Measurements from ENCODE around the gene CLASP1. TPM values are rescaled to one million over a fixed set of nuclear protein-coding genes. Genes with fewer than 3 reads are reported as not detected.

CLASP1 gene
- total RNA-seq, 2 donors from 2014 or later = 86.7 to 138 TPM

DNA sequence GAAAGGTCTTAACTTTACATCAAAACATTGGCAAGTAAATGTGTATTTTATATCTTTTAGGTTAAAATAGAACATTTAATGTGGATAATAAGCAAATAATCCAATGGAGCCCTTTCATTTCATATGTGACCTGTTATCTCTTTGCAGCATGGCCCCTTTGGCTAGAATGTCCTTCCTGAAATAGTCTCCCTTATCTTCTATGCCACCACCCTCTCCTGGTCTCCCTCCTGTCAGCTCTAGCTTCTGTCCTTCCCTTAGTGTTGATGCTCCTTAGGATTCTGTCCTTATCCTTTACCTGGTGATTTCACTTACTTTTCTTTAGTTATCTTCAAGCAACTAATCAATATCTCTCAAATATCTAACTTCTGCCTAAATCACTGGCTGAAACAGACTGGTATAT, 277.2 kb downstream of the CLASP1 start:
- H3K36me3 Mint-ChIP-seq (ENCODE audit: low read depth) = peaks cover 98% of the 10 kb centered on the region
- H3K4me3 Mint-ChIP-seq = no peak overlapping the region
- ATAC-seq (replicated peaks) = no peak

DNA sequence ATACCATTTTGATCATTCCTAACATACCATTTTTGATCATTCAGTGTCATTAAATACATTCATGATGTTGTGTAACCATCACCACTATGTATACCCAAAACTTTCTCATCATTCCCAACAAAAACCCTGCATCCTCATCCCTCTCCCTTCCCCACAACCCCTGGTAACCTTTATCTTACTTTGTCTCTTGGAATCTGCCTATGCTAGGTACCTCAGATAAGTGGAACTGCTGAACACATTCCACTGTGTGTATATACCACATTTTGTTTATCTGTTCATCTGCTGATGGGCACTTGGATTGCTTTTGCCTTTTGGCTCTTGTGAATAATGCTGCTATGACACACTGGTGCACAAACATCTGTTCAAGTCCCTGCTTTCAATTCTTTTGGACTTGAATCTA, 280.4 kb downstream of the CLASP1 start:
- ATAC-seq (replicated peaks) = no peak
- H3K27me3 Mint-ChIP-seq = no peaks in the 10 kb centered on the region
- no peaks in the 10 kb centered on the region for H3K9me3 Mint-ChIP-seq
- peaks cover 13% of the 10 kb centered on the region for H3K4me1 Mint-ChIP-seq
- H3K36me3 Mint-ChIP-seq (ENCODE audit: low read depth) = peaks cover 98% of the 10 kb centered on the region
- H3K27ac Mint-ChIP-seq = peak overlapping the region; percentile 53
- no peak overlapping the region for H3K4me3 Mint-ChIP-seq

More for the DNA sequence above, 277.2 kb downstream of the CLASP1 start:
- Mint-ChIP-seq H3K27me3 (no peaks in the 10 kb centered on the region), H3K4me1 (peaks cover 7% of the 10 kb centered on the region), H3K27ac (peak overlapping the region; percentile 40), H3K9me3 (no peaks in the 10 kb centered on the region)

DNA sequence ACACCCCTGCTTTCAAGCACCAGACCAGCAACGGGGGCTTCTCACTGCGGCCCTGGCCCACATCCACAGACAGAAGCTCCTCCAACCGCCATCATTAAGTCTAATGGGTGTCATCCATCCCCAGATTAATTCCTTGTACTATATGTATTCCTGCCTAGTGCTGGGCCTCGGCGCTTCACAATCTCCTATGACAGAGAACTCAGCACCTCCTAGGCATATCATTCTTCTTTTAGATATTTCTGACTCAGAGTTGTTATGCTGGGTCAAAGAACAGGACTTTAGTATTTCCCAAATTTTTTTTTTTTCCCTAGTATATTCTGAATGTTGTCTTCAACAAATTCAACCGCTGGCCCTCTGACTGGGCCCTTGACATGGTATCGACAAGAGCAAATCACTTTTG, 281.1 kb downstream of the CLASP1 start:
- Mint-ChIP-seq H3K4me1 (peaks cover 13% of the 10 kb centered on the region), H3K27ac (peak overlapping the region; percentile 53), H3K4me3 (no peak overlapping the region), H3K9me3 (no peaks in the 10 kb centered on the region), H3K36me3 (ENCODE audit: low read depth) (peaks cover 98% of the 10 kb centered on the region), H3K27me3 (no peaks in the 10 kb centered on the region)
- ATAC-seq (replicated peaks) = no peak

DNA sequence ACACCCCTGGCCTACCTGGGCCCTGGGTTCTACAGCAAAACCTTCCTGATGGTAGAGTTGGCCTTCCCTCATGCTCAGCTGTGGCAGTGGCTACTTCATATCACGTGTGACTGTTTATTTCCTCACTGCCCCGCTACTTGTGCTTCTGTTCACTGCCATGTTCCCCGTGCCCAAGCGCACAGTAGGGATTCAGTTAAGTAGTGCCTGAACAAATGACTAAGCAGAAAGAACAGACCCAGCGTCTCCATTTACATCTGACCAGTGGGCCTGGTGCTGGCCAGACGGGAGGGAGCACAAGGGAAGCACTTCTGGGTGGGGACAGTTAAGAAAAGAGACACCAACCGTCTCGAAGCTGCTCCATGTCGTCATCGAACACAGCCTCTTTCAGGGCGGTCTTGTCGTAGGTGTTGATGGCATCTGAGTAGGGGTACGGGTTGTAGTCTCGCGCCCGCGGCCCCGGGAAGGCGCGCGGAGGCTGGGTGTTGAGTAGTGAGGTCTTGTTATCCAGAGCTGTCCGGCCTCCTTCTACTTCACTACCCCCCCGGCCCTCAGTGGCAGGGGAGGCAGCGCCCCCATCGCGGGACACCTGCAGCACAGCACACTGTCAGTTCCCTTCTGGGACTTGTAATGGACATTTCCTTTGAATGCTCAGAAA, 281.9 kb downstream of the CLASP1 start:
- Mint-ChIP-seq H3K27me3 (no peaks in the 10 kb centered on the region), H3K4me1 (peaks cover 8% of the 10 kb centered on the region), H3K9me3 (no peaks in the 10 kb centered on the region), H3K36me3 (ENCODE audit: low read depth) (peaks cover 98% of the 10 kb centered on the region), H3K27ac (no peak overlapping the region), H3K4me3 (no peak overlapping the region)
- no peak for ATAC-seq (replicated peaks)

DNA sequence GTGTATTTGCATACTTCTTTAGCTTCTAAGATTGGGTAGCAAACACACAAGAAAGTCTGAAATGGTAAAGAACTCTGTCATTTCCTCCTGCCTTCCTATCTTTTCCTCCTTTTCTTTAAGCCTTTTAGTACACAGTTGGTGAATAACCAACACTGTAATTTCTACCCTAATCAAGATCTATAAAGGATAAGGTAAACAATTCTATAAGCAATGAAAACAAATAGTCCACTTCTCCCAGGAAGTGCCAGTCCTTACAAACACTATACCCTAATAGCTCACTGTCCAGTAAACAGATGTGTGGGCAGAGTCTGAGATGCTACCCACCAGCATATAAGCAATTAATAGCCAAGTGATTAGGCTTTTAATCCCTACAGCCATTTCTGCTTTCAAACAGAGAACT, 283.2 kb downstream of the CLASP1 start:
- Mint-ChIP-seq H3K27ac (peak overlapping the region; percentile 17), H3K4me3 (no peak overlapping the region), H3K4me1 (peaks cover 6% of the 10 kb centered on the region), H3K27me3 (no peaks in the 10 kb centered on the region), H3K36me3 (ENCODE audit: low read depth) (peaks cover 100% of the 10 kb centered on the region), H3K9me3 (no peaks in the 10 kb centered on the region)
- ATAC-seq (replicated peaks) = no peak

DNA sequence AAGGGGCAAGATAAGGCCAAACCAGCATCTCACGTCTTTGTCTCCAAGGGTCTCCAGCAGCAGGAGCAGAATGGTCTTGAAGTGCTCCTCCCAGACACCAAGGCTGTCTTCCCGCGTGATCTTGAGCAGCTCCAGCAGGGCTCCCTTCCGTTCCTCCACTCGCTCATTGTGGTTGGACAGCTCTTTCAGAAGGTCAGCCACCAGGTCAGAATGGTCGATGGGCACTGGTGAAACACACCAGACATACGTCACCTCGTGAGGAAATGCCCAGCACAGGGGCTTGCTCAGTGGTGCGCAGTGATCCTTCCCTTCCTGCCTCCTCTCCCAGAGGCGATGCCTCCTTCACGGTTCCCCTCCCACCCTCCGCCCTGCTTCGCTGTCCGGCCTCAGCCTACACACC, 284.2 kb downstream of the CLASP1 start:
- Mint-ChIP-seq H3K4me1 (peaks cover 6% of the 10 kb centered on the region), H3K36me3 (ENCODE audit: low read depth) (peaks cover 100% of the 10 kb centered on the region), H3K9me3 (no peaks in the 10 kb centered on the region), H3K4me3 (no peak overlapping the region), H3K27me3 (no peaks in the 10 kb centered on the region), H3K27ac (peak overlapping the region; percentile 17)
- ATAC-seq (replicated peaks) = no peak

DNA sequence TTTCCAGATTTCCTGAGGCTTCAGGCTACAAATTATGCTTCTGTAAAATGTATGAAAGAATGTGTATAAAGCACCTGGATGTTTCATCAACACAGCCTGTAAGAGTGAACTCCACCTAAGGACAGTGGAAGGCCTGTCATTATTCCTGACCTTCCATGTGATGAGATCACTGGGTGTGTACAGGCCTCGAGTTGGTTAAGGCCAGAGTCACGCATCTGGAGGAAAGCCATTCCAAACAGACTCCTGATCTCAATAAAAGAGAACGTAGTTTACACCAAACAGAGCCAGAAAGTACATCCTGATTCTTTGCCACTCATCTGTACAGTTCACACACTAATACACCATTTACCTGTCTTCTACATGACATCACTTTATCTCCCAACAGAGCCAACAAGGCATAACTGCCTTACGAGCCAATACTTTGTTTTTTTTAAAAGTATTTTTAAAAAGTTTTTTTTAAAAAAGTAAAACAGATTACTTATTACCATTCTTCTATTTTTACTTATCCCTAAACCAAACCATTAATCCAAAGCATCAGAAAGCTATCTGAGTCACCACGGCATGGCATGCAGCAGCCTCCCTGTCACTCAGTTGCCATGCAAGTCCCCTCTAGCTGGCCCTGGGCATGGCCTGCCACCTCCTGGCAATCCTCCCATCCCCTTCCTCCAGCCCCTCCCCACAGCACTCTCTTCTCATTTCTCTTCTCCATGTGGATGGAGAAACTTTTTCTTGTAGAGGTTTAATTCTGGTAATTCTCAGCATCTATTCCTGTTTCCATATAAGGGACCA, 285.4 kb downstream of the CLASP1 start:
- peaks cover 100% of the 10 kb centered on the region for H3K36me3 Mint-ChIP-seq (ENCODE audit: low read depth)
- H3K4me3 Mint-ChIP-seq = no peak overlapping the region
- H3K27ac Mint-ChIP-seq = no peak overlapping the region
- ATAC-seq (replicated peaks) = no peak
- H3K9me3 Mint-ChIP-seq = no peaks in the 10 kb centered on the region
- H3K4me1 Mint-ChIP-seq = peaks cover 6% of the 10 kb centered on the region
- no peaks in the 10 kb centered on the region for H3K27me3 Mint-ChIP-seq

DNA sequence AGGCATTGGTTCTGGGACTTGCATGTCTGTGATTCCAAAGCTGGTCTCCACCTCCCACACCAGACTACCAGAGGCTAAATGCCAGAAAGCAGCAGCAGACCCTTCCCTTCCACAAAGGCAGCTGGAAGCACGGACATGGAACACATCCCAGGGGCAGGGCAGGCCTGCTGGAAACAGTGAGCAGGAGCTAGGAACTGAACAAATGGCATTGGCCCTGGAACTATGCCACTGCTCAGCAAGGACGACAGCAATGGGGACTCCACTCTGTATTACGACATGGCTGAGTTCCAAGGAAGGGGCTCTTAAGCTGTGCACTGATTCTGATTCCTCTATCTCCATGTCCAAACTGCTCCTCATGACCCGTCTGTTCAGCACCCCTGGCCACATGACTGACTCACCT, 286.5 kb downstream of the CLASP1 start:
- H3K36me3 Mint-ChIP-seq (ENCODE audit: low read depth) = peaks cover 99% of the 10 kb centered on the region
- no peak overlapping the region for H3K27ac Mint-ChIP-seq
- no peaks in the 10 kb centered on the region for H3K9me3 Mint-ChIP-seq
- no peak for ATAC-seq (replicated peaks)
- peaks cover 6% of the 10 kb centered on the region for H3K4me1 Mint-ChIP-seq
- H3K4me3 Mint-ChIP-seq = no peak overlapping the region
- no peaks in the 10 kb centered on the region for H3K27me3 Mint-ChIP-seq

DNA sequence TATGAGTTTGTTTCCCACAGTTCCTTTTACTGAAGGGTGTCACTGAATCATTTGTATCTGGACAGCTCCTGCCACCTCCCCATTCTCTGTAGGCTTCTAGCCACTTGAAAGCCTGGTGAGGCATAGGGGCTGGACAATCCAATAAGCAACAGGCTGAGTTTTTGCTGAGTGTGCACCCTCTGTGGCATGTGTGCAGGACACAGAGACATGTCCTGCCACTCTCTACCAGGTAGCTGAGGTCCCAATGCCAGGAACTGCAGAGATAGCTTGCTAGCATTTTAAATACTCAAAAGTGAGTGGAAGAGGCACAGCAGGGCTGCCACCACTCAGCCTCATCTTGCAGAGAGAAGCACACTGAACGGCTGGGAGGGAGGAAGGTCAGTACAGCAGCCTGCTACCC, 287.0 kb downstream of the CLASP1 start:
- Mint-ChIP-seq H3K9me3 (no peaks in the 10 kb centered on the region), H3K4me1 (peaks cover 6% of the 10 kb centered on the region), H3K27me3 (no peaks in the 10 kb centered on the region), H3K4me3 (no peak overlapping the region), H3K36me3 (ENCODE audit: low read depth) (peaks cover 99% of the 10 kb centered on the region), H3K27ac (no peak overlapping the region)
- no peak for ATAC-seq (replicated peaks)

DNA sequence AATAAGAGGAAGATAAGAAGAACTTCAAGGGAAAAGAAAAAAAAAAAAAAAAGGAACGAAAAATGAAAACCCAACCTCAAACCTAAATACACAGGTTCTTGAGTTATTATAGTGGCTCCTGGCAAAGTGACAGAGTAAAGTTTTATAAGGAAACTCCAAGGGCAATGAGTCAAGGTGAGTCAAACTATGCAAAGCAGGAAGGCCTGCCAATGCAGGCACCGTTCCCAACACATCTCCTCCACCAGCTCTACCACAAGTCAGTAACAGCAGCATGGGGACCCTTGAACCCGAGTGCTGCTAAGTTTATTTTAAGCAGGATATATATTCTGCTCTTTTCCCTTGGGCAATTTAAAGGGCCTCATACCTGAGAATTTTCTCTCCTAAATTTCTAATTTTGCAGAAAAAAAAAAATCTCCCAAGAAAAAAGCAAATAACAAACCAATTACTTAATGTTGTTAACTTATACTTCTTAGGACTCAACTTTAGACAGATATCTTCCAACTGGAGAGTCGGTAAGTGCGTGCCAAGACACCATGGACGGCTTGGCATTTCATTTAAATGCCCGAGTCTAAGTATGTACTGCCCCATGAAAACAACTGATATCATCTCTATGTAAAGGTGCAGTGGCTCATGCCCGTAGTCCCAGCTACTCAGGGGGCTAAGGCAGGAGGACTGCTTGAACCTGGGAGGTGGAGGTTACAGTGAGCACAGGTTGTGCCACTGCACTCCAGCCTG, 288.5 kb downstream of the CLASP1 start:
- no peaks in the 10 kb centered on the region for H3K27me3 Mint-ChIP-seq

DNA sequence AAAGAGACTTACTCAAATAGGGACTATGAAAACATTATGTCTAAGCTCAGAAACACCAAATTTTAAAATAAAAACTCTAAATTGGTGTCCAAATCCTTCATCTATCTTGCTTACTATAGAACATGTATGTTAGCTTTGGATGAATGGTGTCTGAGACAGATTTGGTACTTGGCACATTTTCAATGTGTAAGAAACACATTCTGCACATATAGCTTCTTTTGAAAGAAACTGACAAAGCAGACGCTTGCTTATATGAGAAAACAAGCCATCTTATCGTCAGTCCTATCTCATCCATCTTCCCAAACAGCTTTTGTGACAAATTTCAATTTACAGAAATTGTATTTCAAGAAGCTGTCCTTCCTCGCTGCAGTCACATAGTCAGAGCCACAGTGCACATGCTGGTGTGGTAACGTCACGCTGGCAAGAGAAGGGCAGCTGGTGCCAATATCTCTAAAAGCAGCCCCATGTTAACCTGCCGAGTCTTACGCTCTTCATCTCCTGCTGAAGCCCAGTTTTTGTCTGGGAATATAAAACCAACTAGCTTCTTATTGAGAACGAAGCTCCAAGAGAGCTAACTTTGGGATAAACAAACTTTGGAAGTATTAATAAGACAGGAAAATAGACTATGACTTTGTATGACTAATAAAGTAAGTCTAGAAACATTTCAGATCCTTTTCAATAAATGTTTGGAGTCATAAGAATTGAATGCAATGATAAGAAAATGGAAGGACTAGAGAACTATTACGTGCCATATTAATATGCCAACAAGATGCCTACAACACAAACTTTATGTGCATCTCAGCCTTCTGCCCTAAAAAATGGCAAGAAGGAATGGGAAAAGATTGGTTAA, 289.3 kb downstream of the CLASP1 start:
- no peak for ATAC-seq (replicated peaks)
- Mint-ChIP-seq H3K27me3 (no peaks in the 10 kb centered on the region), H3K9me3 (no peaks in the 10 kb centered on the region), H3K4me1 (no peaks in the 10 kb centered on the region), H3K36me3 (ENCODE audit: low read depth) (peaks cover 99% of the 10 kb centered on the region), H3K27ac (no peak overlapping the region), H3K4me3 (no peak overlapping the region)

More for the DNA sequence above, 288.5 kb downstream of the CLASP1 start:
- no peak overlapping the region for H3K27ac Mint-ChIP-seq
- H3K36me3 Mint-ChIP-seq (ENCODE audit: low read depth) = peaks cover 99% of the 10 kb centered on the region
- peaks cover 5% of the 10 kb centered on the region for H3K4me1 Mint-ChIP-seq
- peak; percentile 49 for ATAC-seq (replicated peaks)
- H3K9me3 Mint-ChIP-seq = no peaks in the 10 kb centered on the region
- H3K4me3 Mint-ChIP-seq = no peak overlapping the region

DNA sequence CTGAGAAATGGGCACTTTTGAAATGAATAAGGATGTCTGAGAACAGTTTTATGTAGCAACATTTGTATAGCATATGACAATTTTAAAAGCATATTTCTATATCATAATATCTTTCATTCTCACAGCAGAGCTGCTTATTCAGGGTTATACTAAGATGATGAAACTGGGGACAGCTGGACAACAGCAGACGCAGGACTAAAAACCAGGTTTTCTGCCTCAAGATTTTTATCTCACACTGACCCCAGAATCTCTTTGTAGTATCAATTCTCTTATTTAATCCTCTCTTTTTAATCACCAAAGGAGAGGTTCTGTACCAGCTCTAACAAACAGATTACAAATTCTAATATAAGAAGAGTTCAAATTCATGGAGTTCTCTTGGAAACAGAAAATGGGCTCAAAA, 290.1 kb downstream of the CLASP1 start:
- no peak overlapping the region for H3K4me3 Mint-ChIP-seq
- no peak for ATAC-seq (replicated peaks)
- H3K27ac Mint-ChIP-seq = no peak overlapping the region
- peaks cover 99% of the 10 kb centered on the region for H3K36me3 Mint-ChIP-seq (ENCODE audit: low read depth)
- H3K9me3 Mint-ChIP-seq = no peaks in the 10 kb centered on the region
- H3K27me3 Mint-ChIP-seq = no peaks in the 10 kb centered on the region
- H3K4me1 Mint-ChIP-seq = no peaks in the 10 kb centered on the region

DNA sequence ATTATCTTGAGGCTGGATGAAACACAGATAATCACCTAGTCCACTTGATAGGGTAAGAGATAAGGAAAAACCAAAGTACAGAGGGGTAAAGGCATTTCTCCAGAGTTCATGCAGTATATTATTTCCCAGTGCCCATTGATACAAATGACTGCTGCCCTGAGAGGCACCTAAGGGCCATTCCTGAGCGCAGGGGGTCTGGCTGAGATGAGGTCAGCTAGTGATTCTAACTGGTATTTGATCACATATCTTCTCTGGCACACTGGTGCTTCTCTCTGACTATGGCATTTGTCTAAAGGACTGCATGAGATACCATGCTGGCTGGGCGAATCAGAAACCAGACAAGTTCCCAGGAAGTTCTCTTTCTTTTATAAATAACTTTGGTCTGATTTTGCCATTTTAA, 291.0 kb downstream of the CLASP1 start:
- ATAC-seq (replicated peaks) = no peak
- H3K27me3 Mint-ChIP-seq = no peaks in the 10 kb centered on the region
- H3K36me3 Mint-ChIP-seq (ENCODE audit: low read depth) = peaks cover 99% of the 10 kb centered on the region
- no peaks in the 10 kb centered on the region for H3K9me3 Mint-ChIP-seq
- no peak overlapping the region for H3K4me3 Mint-ChIP-seq
- H3K27ac Mint-ChIP-seq = no peak overlapping the region
- H3K4me1 Mint-ChIP-seq = no peaks in the 10 kb centered on the region

DNA sequence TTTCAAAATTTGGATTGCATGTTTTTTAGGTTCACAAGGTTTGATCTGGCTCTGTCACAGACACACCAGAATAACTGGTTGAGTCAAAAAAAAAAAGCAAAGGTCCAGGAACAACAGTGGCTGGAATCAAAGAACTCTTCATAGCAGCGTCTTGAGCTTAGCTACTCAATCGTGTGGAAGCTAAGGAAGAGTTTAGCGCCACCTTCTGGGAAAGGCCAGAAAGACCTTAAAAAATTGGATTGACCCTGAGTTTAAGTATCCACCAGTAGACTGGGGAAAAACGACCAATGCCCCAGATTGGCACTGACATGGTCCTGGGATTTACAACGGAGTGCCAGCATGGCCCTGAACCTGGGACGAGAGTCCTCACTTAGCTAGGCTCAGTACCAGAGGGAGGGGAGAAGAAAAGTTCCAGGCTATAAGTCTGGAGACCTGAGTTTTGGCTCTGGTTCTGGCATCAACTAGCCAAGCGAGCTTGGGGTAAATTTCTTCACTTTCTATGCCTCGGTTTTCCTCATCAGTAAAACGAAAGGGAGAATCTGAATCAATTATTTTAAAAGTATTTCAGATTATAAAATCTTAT, 293.1 kb downstream of the CLASP1 start:
- H3K36me3 Mint-ChIP-seq (ENCODE audit: low read depth) = peaks cover 99% of the 10 kb centered on the region

More for the DNA sequence above, 293.1 kb downstream of the CLASP1 start:
- no peak overlapping the region for H3K27ac Mint-ChIP-seq
- H3K4me1 Mint-ChIP-seq = no peaks in the 10 kb centered on the region
- no peak overlapping the region for H3K4me3 Mint-ChIP-seq
- H3K27me3 Mint-ChIP-seq = no peaks in the 10 kb centered on the region
- no peak for ATAC-seq (replicated peaks)
- no peaks in the 10 kb centered on the region for H3K9me3 Mint-ChIP-seq

Data from activated T-helper 17 cell treated with anti-CD3 and anti-CD28 coated beads, Interleukin-2, amount 50 U/mL, for 72 hours (primary cell).